GM12873 (cell line): Measurements from ENCODE around the gene CARMIL1.

ENCODE experiments used
- TF ChIP-seq, protein P1 (sequence below): IDR thresholded peaks from 2 replicates; pipeline ENCODE4 v1.5.1; 2012; ENCODE audit warnings: low read depth, mild to moderate bottlenecking, moderate library complexity, low read length, control low read depth; ENCODE audit not compliant: insufficient read depth; ENCODE audit errors: missing control alignments

Gene CARMIL1

DNA sequence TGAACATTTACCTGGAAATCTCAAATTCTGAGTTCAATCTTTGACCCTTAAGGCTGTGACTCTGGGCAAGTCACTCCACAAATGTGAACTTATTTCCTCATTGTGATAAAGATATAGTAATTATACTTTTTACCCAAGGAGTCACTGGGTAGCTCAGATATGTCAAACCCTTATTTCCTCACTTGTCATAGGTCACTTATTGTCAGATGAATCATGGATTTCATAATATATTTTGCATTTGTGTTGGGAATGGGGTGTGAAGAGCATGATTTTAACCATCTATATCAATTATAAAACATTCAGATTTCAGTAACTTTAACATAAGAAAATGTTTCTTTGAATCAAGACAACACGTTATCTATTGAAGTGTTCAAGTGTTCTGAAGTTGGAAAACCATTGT is 3.7 kb upstream of the CARMIL1 start:
- TF ChIP-seq, protein P1, sequence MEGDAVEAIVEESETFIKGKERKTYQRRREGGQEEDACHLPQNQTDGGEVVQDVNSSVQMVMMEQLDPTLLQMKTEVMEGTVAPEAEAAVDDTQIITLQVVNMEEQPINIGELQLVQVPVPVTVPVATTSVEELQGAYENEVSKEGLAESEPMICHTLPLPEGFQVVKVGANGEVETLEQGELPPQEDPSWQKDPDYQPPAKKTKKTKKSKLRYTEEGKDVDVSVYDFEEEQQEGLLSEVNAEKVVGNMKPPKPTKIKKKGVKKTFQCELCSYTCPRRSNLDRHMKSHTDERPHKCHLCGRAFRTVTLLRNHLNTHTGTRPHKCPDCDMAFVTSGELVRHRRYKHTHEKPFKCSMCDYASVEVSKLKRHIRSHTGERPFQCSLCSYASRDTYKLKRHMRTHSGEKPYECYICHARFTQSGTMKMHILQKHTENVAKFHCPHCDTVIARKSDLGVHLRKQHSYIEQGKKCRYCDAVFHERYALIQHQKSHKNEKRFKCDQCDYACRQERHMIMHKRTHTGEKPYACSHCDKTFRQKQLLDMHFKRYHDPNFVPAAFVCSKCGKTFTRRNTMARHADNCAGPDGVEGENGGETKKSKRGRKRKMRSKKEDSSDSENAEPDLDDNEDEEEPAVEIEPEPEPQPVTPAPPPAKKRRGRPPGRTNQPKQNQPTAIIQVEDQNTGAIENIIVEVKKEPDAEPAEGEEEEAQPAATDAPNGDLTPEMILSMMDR, result no peak

DNA sequence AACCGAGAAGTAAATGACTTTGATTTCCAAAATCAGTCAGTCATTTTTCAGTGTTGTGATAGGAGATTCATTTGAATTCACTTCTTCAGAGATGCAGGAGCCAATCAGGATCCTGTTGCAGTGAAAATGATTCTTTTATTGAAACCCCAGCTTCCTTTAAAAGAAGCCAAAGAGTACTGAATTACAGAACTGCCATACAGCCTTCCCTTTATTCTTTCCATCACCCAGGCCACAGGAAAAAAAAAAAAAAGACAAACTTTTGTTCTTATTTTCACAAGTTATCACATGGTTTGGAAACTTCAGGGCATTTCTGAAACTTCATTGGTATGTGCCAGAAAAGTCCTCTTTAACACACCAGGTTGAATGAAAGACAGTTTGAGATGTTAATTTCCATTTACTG is 1.8 kb upstream of the CARMIL1 start:
- TF ChIP-seq, protein P1, result no peak

DNA sequence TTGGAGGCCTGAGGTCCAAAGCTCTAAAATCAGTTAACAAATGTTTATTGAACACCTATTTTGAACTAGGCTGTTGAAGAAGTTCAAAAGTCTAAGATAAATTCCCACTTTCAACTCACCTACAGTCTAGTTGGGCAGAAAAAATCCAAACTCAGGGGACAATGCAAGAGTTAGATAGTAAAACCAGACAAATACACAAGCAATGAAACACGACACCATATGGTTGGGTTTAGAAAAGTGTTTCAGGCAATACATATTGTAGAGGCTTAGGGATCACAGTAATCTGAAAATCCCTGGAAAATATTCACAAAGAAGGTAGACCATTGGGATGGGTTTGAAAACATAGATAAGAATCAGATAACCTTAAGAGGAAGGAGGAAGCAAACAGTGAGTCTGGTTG is 1.3 kb upstream of the CARMIL1 start:
- TF ChIP-seq, protein P1, result no peak

DNA sequence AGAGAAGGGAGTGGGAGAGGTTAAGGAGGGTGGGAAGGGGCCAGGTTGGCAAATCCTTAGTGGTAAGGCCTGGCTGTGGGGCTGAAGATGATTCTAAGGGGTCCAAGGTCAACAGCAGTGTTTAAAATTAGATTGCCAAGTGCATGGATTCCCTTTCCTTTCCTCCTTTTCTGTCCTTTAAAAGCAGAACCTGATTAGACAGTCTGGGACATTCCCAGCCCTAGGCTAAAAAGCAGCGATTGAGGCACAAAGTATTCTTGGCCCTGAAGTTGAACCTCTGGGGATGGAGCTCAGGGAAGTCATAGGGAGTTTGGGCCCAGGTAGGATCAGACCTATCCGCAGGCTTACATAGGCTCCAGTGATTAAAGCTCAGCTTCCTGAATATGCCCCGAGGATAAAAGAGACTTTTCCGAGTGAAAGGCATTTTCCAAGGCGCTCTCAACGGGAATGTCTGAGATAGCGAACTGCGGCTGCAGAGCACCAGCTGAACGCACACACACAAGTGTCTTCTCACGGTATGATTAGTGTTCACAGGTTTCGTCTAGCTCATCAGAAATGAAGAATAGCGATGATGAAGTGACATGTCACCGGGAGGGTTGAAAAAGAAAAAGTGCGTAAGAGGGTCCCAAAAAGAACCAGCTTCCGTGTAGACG is 787 bp upstream of the CARMIL1 start:
- TF ChIP-seq, protein P1, result no peak

DNA sequence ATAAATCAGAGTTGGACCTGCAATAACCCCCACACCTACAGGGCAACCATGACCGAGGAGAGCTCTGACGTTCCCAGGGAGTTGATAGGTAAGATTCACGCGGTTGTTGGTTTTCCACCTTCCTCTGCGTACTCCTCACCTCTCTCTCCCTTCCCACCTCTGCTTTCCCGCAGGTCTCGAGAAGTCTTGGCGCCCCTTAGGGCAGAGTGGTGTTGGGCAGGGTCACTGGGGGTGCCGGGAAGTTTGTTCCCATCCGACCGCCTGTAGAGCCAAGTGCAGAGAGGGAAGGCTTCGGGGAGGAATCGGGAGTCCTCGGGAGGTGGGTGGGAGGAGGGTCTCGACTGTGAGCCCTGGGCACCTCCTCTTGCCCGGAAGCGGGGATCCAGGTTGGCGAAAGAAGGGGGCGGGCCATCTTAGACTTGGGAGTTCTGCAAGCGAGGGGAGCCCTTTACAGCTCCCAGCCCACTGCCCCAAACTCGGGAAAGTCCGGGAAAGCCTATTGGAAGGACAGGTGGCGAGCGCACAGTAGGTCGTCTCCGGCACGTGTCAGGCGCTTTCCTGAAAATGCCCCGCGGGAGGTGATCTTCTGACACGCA is 672 bp downstream of the CARMIL1 start:
- TF ChIP-seq, protein P1, result no peak

DNA sequence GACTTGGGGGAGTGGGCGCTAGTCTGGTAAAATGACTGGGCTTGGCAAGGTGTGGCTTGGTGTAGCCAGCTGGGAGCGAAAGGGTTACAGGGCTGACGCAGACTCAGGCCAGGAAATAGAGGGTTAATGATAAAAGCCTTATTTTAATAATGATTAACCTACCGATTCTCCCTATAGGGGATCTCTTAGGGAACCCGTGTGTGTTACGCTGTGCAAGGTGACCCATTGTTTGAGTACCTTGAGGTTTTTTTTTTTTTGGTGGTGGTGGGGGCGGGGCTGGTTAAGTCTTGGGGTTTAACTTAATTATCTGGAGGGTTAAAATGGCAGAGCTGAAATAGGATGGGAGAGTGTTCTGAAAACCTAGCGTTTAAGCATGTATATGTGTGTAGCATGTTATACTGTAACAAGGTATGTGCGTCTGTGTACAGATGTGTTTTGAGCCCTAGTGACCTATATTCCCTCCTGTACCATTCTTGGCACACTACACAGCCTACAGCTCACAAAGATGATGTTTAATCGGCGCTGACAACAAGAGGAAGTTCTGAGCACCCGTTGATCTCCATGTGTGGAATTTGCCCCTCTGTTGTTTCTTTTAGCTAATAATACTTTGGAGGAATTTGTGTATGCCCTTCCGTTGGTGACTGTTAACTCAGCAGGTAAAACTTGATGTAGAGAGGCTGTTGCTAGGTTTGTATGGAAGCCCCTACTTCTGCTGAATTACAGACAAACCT is 1.3 kb downstream of the CARMIL1 start:
- TF ChIP-seq, protein P1, result no peak

DNA sequence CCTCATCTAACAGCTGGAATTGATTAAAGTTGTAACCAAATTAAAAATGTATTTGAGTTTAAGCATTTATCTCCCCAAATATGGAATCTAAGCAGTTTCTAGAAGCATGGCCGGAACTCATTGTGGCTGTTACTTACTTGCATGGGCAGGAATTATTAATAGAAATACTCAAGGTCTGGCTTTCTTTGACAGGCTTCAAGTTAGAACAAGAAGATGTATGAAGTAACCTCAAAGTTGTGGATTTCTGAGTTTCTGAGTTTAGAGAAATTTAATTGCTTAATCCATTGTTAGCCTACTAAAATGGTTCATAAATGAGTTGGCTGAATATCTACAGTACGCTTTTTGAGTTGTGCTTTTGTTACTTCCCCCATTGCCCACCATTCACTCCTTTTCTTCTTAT is 7.7 kb downstream of the CARMIL1 start:
- TF ChIP-seq, protein P1, result no peak
